Measurements from ENCODE around the gene FLT1.

FLT1 gene

GRCh38 chr13:28494778-28495537 lies at the start of gene FLT1:
TSS of gene FLT1 (minus strand) at chr13:28495128. CDS start at chr13:28494843, 285 bp downstream.
- DNase-seq = no peak

GRCh38 chr13:28544026-28544425 lies 49.1 kb upstream of the FLT1 start:
- DNase-seq = no peak

GRCh38 chr13:28542804-28543203 lies 47.9 kb upstream of the FLT1 start:
- DNase-seq = no peak

GRCh38 chr13:28541966-28542365 lies 47.0 kb upstream of the FLT1 start:
- peak; percentile 14 for DNase-seq

GRCh38 chr13:28540612-28541011 lies 45.7 kb upstream of the FLT1 start:
- DNase-seq = no peak

GRCh38 chr13:28539625-28540286 lies 44.8 kb upstream of the FLT1 start:
- no peak for DNase-seq

- no peak for DNase-seq
These were observed 44.0 kb upstream of the FLT1 start for GRCh38 chr13:28538932-28539331.

- DNase-seq = no peak
These were observed 42.2 kb upstream of the FLT1 start for GRCh38 chr13:28537171-28537570.

- no peak for DNase-seq
These were observed 41.4 kb upstream of the FLT1 start for GRCh38 chr13:28536371-28536770.

GRCh38 chr13:28535734-28536133 lies 40.8 kb upstream of the FLT1 start:
- no peak for DNase-seq

- no peak for DNase-seq
These were observed 39.9 kb upstream of the FLT1 start for GRCh38 chr13:28534801-28535200.

- DNase-seq = no peak
These were observed 39.3 kb upstream of the FLT1 start for GRCh38 chr13:28534210-28534609.

- no peak for DNase-seq
These were observed 38.7 kb upstream of the FLT1 start for GRCh38 chr13:28533441-28534166.

GRCh38 chr13:28533125-28533436 lies 38.2 kb upstream of the FLT1 start:
- no peak for DNase-seq

- no peak for DNase-seq
These were observed 37.6 kb upstream of the FLT1 start for GRCh38 chr13:28532388-28533124.

GRCh38 chr13:28531845-28532387 lies 37.0 kb upstream of the FLT1 start:
- no peak for DNase-seq

GRCh38 chr13:28531077-28531844 lies 36.3 kb upstream of the FLT1 start:
- no peak for DNase-seq

GRCh38 chr13:28530729-28531076 lies 35.8 kb upstream of the FLT1 start:
- no peak for DNase-seq

- DNase-seq = no peak
These were observed 34.9 kb upstream of the FLT1 start for GRCh38 chr13:28529836-28530235.

GRCh38 chr13:28528848-28529247 lies 33.9 kb upstream of the FLT1 start:
- DNase-seq = no peak

- no peak for DNase-seq
These were observed 33.5 kb upstream of the FLT1 start for GRCh38 chr13:28528388-28528787.

GRCh38 chr13:28527629-28528028 lies 32.7 kb upstream of the FLT1 start:
- DNase-seq = no peak
